Posterior cingulate gyrus (tissue), 11 donors: ENCODE data around the gene TAPBP.
"Not testable (repeated sequence)": the region's sequence is repeated elsewhere in the genome, so short reads cannot be mapped to it uniquely, and the experiment has no call there.

Source experiments
- DNase-seq, 10 donors: peaks; one replicate each; pipeline versions ENCODE4 v3.0.0 to v3.0.0-alpha.2; 2020 to 2021; ENCODE audit warnings: mixed read lengths in 3 of 10
- intact Hi-C: fragments of 100-400 bp; cut with DNase I; formaldehyde crosslinking; loops from one replicate; pipeline ENCODE4 v1.15.1; 2023

Gene TAPBP

DNA sequence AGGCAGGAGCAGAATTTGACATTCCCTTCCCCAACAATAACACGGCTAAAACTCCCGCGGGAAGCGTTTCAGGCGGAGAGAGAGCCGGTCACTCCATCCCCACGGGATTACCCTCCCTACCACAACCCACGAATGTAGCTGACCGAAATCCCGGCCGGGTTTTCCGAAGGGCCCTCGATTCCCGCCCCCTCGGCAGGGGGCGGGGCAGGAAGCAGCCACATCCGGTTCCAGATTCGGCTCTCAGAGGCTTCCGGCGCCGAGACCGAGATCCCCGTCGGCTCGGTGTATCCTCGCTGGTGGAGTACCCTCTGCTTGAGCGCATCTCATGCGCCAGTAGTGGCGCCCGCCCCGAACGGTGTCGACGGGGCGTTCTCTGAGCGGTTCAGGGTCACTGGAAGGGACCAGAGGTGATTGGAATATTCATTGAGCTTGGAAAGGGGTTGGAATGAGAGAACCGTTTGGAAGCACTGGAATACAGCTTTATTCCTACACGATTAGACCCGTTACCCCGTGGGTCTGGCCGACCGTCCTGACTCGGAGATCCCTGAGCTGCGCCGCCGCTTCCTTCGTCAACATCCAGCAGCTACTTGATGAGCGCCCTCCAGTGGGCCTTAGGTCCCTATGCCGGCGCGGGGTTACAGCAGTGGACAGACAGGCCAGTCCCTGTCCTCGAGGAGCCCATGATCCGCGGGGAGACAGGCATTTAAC is 14.5 kb downstream of the TAPBP start:
- intact Hi-C loops = loop anchor here (2.0 kb wide), 1 partner anchor 15 kb away; the partner anchor contains the start of gene TAPBP
- DNase-seq = peak; percentile 87 to 98 (median 91)

DNA sequence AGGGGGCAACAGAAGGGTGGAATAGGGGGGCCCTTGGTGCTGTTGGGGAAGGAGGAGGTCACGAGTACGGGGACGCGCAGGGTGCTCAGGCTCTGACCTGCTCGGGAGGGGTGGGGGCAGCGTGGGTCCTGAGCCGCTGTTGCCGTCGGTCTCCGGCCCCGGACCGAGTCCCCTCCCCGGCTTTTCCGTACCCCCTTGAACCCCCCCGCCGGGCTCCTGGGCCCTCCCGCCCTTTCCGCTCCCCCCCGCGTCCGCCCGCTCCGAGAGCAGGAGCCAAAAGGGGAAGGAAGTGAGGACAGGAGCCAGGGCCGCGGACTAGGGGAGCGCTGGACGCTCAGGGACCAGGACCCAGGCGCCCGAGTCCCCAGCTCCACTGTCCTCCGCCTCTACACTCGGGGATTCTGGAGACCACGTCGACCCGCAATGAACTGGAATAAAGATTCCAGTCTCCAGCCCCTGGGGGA is 15.1 kb downstream of the TAPBP start, which contains the start of gene RGL2:
Gene RGL2 (minus strand): TSS at position 170 of the 464 bp plus-strand sequence. CDS start 332 bp downstream, outside the sequence.
- intact Hi-C loops = loop anchor here (2.0 kb wide), 1 partner anchor 16 kb away; the partner anchor contains the start of gene TAPBP

DNA sequence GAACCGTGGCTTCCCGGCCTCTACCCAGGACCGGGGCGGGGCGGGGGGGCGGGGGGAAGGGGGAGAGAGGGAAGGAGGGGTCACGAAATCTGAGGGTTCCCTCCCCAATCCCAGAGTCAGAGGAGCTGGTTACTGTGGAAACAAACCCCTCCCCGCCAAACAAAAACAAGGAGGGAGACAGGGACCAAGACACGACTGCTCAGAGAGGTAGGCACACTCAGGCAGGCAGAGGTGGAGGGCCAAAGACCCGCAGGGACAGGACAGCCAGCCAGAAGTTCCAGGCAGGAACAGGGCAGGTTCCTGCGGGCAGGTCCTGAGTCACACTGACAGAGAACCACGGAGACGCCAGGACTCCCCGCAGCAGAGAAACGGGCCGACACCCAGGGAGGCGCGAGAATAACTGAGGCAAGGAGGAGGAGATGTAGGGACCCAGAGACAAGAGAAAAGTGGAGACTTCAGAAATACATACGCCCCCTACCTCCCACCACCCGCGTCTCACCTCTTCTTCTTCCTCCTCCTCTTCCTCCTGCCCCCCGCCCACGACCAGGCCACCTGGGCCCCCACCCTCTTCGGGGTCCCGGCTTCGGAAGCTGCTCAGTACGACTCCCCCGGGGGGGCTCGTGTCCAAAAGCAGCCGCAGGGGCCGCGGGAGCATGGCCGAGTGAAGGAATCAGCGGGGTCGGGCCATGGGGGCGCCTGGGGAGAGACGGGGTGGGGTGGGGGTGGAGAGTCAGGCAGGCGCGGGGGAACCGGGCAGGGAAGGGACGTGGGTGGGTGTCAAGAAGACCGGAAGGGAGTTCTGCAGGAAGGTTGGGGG is 15.7 kb downstream of the TAPBP start:
- peak in 4 of 10 donors; percentile 37 to 86 (median 64) for DNase-seq
- intact Hi-C loops = loop anchor here (2.0 kb wide), 1 partner anchor 17 kb away; the partner anchor contains the start of gene TAPBP

More for the DNA sequence above, 15.1 kb downstream of the TAPBP start, which contains the start of gene RGL2:
- DNase-seq = peak; percentile 63 to 97 (median 76)

DNA sequence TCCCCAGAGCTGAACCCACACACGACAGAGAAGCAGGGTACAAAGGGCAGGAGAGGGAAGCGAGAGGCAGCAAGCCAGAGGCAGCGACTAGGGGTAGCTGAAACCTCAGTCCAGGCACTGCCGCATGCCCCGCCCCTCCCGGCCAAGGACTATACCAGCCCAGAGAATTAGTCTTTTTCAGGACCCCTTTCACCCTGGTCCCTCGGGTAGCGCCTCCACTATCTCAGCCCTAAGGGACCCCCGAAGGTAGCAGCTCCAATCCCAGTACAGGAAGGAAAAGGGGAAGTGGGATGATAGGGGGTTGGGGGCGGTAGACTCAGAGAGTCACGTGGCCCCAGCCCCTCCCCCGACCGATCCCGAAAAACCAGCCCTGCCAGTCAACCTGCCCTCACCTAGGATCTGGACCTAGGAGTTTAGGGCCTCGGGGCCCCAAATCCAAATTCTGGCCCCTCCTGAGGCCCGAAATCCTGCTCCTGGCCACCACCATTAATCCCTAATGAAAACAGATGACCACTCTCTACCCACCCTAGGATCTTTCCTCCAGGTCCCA is 16.4 kb downstream of the TAPBP start:
- peak in 1 of 10 donors; percentile 83 for DNase-seq
- intact Hi-C loops = no loop called here

DNA sequence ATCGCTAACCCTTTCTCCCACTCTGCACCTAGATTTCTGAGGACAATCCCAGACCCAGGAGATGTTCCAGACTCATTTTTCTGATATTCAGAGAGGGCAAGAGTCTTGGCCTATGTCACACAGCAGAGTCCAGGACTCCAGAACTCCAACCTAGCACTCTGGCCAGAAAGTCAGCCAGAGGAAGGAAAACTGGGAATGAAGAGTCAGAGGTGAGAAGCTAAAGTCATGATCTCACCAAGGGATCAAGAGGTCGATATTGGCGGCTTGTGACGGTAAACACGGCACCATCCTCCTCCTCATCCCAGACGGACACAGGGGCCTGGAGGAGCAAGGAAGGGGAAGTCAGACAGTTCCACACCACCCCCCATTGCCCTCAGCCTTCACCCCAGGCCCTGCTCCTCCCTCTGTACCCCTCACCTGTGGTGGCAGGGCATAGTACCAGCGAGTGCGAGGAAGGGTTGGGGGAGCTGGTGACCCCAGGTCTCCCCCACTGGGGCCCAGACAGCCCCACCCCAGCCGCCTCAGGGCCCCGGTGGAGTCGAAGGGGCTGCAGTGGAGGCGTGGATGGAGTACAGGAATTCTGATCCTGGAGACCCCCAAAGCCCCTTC is 17.0 kb downstream of the TAPBP start:
- DNase-seq = no peak
- intact Hi-C loops = no loop called here

DNA sequence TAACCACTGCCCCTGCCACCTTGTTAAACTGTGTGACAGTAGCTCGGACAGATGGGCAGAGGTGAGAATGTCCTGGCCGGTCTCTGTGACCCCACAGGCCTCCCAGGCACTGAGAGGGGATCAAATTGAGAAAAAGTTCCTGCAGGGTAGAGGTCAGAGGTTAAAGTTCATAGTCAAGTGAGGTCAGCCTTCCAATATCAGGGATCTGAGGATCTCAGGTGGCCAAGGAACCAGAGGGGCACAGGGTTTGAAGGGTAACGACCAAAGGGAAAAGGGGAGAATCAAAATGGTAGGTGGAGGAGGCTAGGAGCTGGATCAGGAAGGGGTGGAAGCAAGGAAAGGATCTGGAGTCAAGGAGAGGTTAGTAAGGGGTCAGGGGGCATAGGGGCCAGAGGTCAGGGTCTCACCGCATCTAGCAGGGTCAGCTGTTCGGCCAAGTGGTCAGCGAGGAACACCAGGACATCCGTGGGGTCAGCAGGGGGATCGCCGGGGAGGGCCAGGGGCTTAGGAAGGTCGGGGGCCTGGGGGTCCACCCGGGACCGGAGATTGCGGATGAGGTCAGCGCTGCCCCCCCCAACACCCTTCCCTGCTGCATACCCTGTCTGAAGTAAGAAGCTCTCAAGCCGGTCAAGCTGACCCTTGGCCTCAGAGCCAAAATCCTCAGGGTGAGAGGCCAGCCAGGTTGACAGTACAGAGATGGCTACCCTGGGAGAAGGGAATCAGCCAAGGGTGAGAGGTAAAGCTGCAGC is 18.1 kb downstream of the TAPBP start:
- peak in 1 of 10 donors; percentile 72 for DNase-seq
- intact Hi-C loops = no loop called here

DNA sequence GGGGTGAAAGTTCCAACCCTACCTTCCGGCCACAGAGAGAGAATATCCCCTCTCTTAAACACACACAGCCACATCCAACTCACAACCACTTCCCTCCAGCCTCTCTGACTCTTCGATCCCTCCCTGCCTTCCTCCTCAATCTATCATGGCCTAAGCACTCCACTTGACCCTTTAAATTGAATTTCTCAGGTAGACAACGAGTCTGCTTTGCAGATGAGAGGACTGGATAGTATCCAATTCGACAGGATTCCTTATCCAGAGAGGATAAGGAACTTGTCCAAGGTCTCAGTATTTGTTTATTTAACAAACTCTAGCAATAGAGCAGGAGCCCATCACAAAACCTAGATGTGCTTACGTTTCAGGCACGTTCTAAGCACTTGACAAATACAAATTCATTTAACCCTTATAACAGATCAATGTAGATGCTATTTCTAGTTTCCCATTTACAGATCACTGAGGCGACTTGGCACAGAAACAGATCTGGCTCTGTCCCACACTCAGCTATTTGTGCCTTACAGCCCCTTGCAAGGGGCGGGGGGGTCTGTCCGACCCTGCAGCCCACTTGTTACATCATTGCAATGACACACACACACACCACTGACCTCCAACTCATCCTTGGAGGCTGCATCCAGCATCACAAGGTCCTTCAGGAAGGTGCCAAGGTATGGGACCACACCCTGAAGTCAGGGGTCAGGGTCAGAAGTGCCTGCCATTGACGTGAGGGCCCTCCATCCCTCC is 19.6 kb downstream of the TAPBP start:
- DNase-seq = no peak
- intact Hi-C loops = no loop called here

DNA sequence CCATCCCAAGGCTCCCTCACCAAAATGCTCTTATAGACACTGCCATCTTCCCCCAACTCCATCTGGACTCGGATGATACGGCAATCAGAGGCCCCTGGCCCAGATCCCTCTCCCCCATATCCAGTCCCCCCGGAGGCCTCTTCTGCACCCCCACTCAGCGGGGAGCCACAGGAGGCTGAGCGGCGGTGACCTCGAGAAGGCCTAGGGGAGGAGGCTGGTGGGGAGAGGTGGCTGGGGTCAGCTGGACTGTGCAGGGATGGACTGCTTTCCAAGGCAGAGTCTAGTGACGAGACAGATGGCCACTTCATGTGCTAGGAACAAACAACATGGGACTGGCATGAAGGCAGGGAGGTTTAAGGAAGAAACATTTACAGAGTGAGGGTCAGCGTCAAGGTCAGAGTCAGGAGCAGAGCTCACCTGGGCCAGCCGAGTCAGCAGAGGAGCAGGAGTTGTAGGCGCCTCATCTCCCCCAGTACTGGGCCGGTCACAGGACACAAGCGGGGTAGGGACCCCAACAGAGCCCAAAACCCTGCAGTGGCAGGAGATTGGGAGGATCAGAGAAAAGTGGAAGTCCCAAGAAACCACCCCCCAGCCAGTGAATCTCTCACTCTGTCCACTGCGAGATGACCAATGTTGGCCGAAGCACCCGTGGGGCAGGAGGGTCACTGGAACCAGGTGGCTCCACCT is 20.7 kb downstream of the TAPBP start:
- intact Hi-C loops = no loop called here
- peak in 1 of 10 donors; percentile 58 for DNase-seq

DNA sequence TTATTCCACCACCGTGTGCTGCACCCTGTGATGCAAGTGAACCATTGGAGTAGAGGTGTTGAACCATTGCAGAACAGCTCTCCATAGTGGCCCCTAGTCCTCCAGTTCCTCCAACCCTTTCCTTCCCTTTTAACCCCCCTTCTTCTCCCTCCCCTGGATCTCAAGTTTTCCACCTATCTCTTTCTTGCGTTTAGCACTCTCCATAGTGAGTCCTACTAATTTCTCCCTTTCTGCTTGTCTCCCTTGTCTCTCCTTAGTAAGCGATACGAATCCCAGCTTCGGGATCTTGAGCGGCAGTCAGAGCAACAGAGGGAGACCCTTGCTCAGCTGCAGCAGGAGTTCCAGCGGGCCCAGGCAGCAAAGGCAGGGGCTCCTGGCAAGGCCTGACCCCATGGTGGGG is 23.4 kb downstream of the TAPBP start:
- intact Hi-C loops = no loop called here
- no peak for DNase-seq

DNA sequence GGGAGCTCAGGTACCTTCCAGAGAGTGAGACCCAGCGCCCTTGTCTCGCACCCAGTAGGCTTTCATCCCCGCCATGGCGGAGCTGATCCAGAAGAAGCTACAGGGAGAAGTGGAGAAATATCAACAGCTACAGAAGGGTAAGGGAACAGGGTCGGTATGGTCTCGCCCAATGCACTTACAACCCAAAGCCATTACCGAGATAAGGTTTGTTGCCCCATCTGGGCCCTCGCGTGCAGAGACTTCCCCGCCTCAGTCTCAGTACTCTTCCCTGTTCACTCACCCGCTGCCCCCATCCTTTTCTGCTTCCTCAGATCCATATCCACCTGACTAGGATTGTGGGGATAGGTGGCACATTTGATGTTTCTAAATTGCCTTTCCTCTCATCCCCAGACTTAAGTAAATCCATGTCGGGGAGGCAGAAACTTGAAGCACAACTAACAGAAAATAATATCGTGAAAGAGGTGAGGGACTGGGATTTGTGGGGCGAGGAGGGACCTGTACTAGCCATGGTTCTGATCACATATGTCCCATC is 24.0 kb downstream of the TAPBP start:
- intact Hi-C loops = loop anchor here (1.0 kb wide), 1 partner anchor 18 kb away; the partner anchor contains the start of gene RPS18
- DNase-seq = no peak

DNA sequence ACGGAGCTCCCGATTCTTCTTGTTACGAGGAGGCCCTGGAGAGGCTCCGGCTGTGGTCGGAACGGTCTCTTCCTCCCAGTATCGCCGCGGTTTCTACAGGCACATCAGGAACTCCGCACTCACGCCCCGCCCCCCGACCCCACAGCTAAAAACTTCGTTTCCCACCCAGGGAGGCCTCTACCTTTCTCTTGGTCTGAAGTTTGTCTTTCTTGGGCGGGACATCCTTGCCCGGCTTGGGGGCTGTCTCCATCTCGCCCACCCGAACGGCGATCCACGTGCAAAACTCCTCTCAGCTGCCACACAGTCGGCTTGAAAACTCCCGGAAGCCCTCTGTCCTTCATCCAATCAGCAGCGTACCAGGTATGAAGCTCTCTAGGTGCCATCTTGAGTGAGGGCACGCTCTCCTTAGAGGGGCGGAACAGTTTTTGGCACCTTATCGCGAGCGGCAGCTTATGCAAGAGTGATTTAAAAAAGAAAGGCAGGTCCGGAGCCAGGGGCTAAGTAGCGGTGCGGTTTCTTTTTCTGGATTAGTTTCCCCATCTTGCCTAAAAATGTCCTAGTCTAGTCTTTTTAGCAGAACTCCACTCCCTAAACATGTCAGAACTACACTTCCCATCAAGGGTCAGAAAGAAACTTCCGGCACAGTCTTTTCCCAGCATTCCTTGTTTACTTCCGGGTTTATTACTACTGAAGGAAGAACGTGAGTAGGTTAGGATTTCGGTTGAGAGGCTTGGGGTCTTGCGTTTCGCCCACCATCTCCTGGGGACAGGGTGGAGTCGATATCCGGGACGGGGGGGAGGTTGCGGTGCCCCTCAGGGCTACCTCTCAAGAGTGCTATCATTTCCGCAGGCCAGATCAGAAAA is 24.7 kb downstream of the TAPBP start, which contains the start of the genes PFDN6 and WDR46:
Gene PFDN6 (plus strand): TSS at position 681 of the 863 bp plus-strand sequence. CDS start 256 bp downstream, outside the sequence.
Gene WDR46 (minus strand): TSS at position 319 of the 863 bp plus-strand sequence. CDS start 69 bp downstream, at position 250.
- intact Hi-C loops = loop anchor here (1.0 kb wide), 1 partner anchor 17 kb away; the partner anchor contains the start of gene RPS18

DNA sequence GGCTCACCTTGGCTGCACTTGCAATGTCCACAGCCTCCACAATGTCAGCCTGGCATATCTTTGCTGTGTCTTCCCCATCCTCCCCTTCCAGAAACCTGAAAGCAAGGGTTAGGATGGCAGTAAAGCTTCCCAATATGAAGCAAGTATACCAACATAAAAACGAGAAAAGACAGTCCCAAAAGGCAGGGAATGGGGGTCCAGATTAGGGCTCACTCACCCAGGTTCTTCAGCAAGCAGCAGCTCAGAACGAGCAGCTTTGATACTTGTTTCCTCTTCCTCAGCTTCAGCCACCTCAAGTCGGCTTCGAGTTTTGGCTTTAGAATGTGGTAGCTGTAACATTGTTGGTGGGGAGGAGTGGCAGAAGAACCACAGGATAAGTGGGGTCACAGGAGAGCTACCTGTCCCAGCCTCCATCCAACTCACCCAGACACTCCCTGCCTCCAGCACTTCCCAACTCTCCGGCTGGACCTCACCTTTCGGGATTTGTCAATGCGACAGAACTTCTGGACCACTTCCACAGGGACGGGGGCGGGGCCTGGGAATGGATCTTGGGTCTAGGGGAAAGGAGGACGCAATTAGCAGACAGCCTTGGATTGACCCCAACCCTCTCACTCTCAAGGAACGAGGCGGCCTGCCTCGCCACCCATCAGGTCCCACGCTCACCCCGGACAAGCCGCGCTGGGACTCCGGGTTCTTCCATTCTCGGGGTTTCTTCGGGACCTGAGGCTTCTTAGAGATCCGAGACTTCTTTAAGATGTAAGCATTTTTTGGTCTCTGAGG is 25.5 kb downstream of the TAPBP start:
- intact Hi-C loops = no loop called here
- no peak for DNase-seq

More for the DNA sequence above, 24.7 kb downstream of the TAPBP start, which contains the start of the genes PFDN6 and WDR46:
- peak; percentile 62 to 97 (median 84) for DNase-seq

DNA sequence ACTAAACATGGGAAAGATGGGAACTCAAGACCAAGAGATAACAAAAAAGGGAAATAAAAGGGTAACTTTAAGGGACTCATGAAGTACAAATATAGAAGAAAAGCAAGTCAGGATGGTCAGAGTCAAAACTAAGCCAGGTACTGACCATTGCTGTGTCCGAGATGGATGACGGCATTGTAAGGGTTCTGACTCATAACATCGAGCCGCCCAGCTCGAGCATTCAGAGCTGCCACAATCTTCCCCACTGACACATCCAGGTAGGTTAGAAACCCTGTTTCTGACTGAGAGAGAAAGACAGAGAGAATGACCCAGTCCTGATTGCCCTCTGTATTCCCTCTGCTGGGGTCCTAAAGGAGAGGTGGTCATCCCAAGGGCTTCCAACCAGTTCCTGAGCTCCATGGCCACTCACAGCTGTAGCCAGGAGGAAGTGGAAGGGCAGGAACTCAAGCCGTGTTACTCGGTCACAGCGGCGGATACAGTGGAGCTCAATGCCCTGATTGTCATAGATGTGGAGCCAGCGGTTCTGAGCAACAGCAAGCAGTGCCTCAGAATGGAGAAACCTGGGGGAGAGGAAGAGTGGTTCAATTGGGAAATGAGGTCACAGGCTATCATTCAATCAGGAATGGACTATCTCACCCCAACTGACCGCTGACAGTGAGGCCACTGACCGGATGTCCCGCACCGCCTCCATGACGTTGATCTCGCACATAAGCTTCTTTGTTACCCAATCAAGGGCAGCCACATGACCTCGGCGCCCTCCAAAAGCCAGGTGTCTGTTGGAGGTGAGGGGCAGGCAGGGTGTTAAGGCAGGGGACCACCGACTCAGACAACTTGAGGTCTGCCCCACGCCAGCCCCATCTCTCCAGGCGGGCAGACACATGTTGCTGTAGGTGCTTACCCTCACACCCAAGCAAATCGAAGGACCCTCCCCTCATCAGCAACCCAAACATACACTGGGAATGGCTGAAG is 26.6 kb downstream of the TAPBP start:
- DNase-seq = no peak
- intact Hi-C loops = no loop called here

DNA sequence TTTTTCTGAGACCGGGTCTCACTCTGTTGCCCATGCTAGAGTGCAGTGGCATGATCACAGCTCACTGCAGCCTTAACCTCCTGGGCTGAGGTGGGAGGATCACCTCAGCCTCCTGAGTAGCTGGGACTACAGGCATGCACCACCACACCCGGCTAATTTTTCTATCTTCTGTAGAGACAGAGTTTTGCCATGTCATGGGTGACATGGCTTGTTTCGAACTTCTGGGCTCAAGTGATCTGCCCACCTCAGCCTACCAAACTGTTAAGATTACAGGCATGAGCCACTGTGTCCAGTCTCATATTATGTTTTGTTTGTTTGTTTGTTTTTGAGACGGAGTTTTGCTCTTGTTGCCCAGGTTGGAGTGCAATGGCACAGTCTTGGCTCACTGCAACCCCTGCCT is 28.7 kb downstream of the TAPBP start:
- DNase-seq = peak in 1 of 10 donors; percentile 5
- intact Hi-C loops = not testable (repeated sequence)

DNA sequence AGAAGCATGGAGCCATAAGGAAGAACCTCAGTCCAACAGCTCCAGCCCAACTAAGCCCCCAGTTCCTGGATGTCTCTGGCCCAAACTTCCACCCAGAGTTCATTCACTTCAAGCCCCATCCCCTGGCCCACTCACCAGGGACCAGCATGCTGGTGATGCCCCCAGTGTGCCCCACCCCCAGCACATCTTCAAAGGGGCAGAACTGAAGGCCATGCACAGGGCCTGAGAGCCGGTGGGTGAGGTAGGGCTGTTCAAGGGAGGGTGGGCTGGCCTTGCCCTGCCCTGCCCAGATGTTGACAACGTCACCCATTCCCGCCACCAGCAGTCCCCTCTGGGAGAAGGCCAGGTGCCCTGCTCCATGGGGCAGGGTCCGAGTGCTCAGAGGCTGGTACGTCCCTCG is 33.3 kb downstream of the TAPBP start:
- intact Hi-C loops = no loop called here
- no peak for DNase-seq
